A549 (cell line): ENCODE results near the gene ATP6V0A1. TPM values are rescaled to one million over a fixed set of nuclear protein-coding genes. Genes with fewer than 3 reads are reported as not detected.

Experiments
- BCL3 ChIP-seq: fragments of >200 bp; sonication (Bioruptor Twin); formaldehyde crosslinking; IDR thresholded peaks from 3 replicates; pipeline ENCODE4 v1.6.1; 2016
- BHLHE40 ChIP-seq: IDR thresholded peaks from 2 replicates; pipeline ENCODE4 v1.6.1; 2012; ENCODE audit warnings: low read depth, low read length, inconsistent platforms
- CBX2 ChIP-seq: fragments of 200-600 bp; sonication (generic); IDR thresholded peaks from 2 replicates; pipeline ENCODE4 v1.6.1; 2016; ENCODE audit warnings: low read depth, mild to moderate bottlenecking, borderline replicate concordance
- CEBPB ChIP-seq, 2 experiments: fragments of >200 bp in 1 of 2; sonication (Bioruptor Twin) in 1 of 2; formaldehyde crosslinking in 1 of 2; IDR thresholded peaks; 2 replicates each; pipeline ENCODE4 v1.6.1; 2012 to 2016
- CTCF ChIP-seq: fragments of >200 bp; sonication (Bioruptor Twin); formaldehyde crosslinking; IDR thresholded peaks from 3 replicates; pipeline ENCODE4 v1.5.1; 2016
- EP300 ChIP-seq, 2 experiments: fragments of >200 bp; sonication (Bioruptor Twin); formaldehyde crosslinking; IDR thresholded peaks; 2 replicates in 1 of 2; 3 replicates in 1 of 2; pipeline ENCODE4 v1.6.1; 2016 to 2017
- ESRRA ChIP-seq: fragments of 150-350 bp; IDR thresholded peaks from 2 replicates; pipeline ENCODE4 v1.6.1; 2014; ENCODE audit warnings: mild to moderate bottlenecking, low read length, borderline replicate concordance
- FOSB ChIP-seq: fragments of 250-450 bp; sonication (Bioruptor Pico); IDR thresholded peaks from 2 replicates; pipeline ENCODE4 v1.5.0; 2020; ENCODE audit warnings: mild to moderate bottlenecking, moderate library complexity
- FOXS1 ChIP-seq: fragments of 250-450 bp; sonication (Bioruptor Pico); IDR thresholded peaks from 2 replicates; pipeline ENCODE4 v1.5.0; 2020; ENCODE audit warnings: mild to moderate bottlenecking, moderate library complexity
- HOXA7 ChIP-seq: fragments of 250-450 bp; sonication (Bioruptor Pico); IDR thresholded peaks from 2 replicates; pipeline ENCODE4 v1.5.0; 2020; ENCODE audit warnings: mild to moderate bottlenecking, moderate library complexity
- HOXB13 ChIP-seq: fragments of 250-450 bp; sonication (Bioruptor Pico); IDR thresholded peaks from 2 replicates; pipeline ENCODE4 v1.5.0; 2020; ENCODE audit warnings: low read depth, mild to moderate bottlenecking, moderate library complexity
- HOXB5 ChIP-seq: fragments of 250-450 bp; sonication (Bioruptor Pico); IDR thresholded peaks from 2 replicates; pipeline ENCODE4 v1.5.0; 2020; ENCODE audit warnings: mild to moderate bottlenecking, moderate library complexity
- JUN ChIP-seq, 2 experiments: fragments of >200 bp; sonication (Bioruptor Twin); formaldehyde crosslinking; IDR thresholded peaks; 2 replicates in 1 of 2; 3 replicates in 1 of 2; pipeline ENCODE4 v1.6.1; 2016 to 2017
- JUNB ChIP-seq: fragments of >200 bp; sonication (Bioruptor Twin); formaldehyde crosslinking; IDR thresholded peaks from 2 replicates; pipeline ENCODE4 v1.6.1; 2016
- KDM5A ChIP-seq: fragments of 200-600 bp; sonication (generic); IDR thresholded peaks from 2 replicates; pipeline ENCODE4 v1.6.1; 2016; ENCODE audit warnings: antibody characterized with exemption, mild to moderate bottlenecking
- MAFK ChIP-seq: fragments of 450-650 bp; IDR thresholded peaks from 2 replicates; pipeline ENCODE4 v1.6.1; 2014; ENCODE audit not compliant: partially characterized antibody
- MAZ ChIP-seq: fragments of 150-350 bp; IDR thresholded peaks from 2 replicates; pipeline ENCODE4 v1.6.1; 2014; ENCODE audit warnings: antibody characterized with exemption, low read depth, low read length, borderline replicate concordance
- NPAS2 ChIP-seq: fragments of 250-450 bp; sonication (Bioruptor Pico); IDR thresholded peaks from 2 replicates; pipeline ENCODE4 v1.8.0; 2022; ENCODE audit warnings: mild to moderate bottlenecking, moderate library complexity, borderline replicate concordance
- PBX3 ChIP-seq: IDR thresholded peaks from 2 replicates; pipeline ENCODE4 v1.6.1; 2012
- PHF8 ChIP-seq: fragments of 200-600 bp; sonication (generic); IDR thresholded peaks from 2 replicates; pipeline ENCODE4 v1.6.1; 2016; ENCODE audit warnings: low read depth, mild to moderate bottlenecking, antibody characterized with exemption, moderate library complexity, borderline replicate concordance
- POLR2A ChIP-seq: IDR thresholded peaks from 2 replicates; pipeline ENCODE4 v1.6.1; 2012; ENCODE audit warnings: mild to moderate bottlenecking, low read length
- POLR2AphosphoS2 ChIP-seq: conservative IDR thresholded peaks from 2 replicates; pipeline ENCODE4 v1.6.1; 2012; ENCODE audit warnings: low read length, improper control_type of control experiment, inconsistent platforms
- RARB ChIP-seq: fragments of 250-450 bp; sonication (Bioruptor Pico); IDR thresholded peaks from 2 replicates; pipeline ENCODE4 v1.8.0; 2021; ENCODE audit warnings: mild to moderate bottlenecking, moderate library complexity
- REST ChIP-seq: fragments of 200-600 bp; sonication (generic); IDR thresholded peaks from 2 replicates; pipeline ENCODE4 v1.6.1; 2016; ENCODE audit warnings: antibody characterized with exemption, mild to moderate bottlenecking, moderate library complexity
- SREBF2 ChIP-seq: fragments of 450-650 bp; IDR thresholded peaks from 2 replicates; pipeline ENCODE4 v1.6.1; 2014; ENCODE audit warnings: mild to moderate bottlenecking, moderate library complexity
- TP53 ChIP-seq: fragments of 250-450 bp; sonication (Bioruptor Pico); IDR thresholded peaks from 2 replicates; pipeline ENCODE4 v1.5.0; 2021; ENCODE audit warnings: mild to moderate bottlenecking, moderate library complexity
- USF2 ChIP-seq: fragments of 450-650 bp; IDR thresholded peaks from 2 replicates; pipeline ENCODE4 v1.6.1; 2014; ENCODE audit warnings: antibody characterized with exemption
- ZC3H11A ChIP-seq: fragments of 450-650 bp; IDR thresholded peaks from 2 replicates; pipeline ENCODE4 v1.6.1; 2014; ENCODE audit warnings: antibody characterized with exemption, mild to moderate bottlenecking
- ZNF302 ChIP-seq: fragments of 250-450 bp; sonication (Bioruptor Pico); IDR thresholded peaks from 2 replicates; pipeline ENCODE4 v1.9.0; 2021; ENCODE audit warnings: inconsistent platforms, mild to moderate bottlenecking, moderate library complexity
- ZSCAN20 ChIP-seq: fragments of 250-450 bp; sonication (Bioruptor Pico); IDR thresholded peaks from 2 replicates; pipeline ENCODE4 v1.8.0; 2022; ENCODE audit warnings: mild to moderate bottlenecking, moderate library complexity
- polyA plus RNA-seq, 4 experiments: library from polyadenylated mRNA; depleted of rRNA in 3 of 4; stranded (reverse); fragments of >200 nt; fragmentation: RNase III in 1 of 4; extraction: RNeasy Plus Mini Kit Qiagen cat#74134 plus additional on column Dnase treatment in 1 of 4; gene quantifications; 2 replicates in 3 of 4; 3 replicates in 1 of 4; pipeline ENCODE4 v1.2.3, GENCODE V29; 2011 to 2017
- TF ChIP-seq, protein P1 (sequence below): fragments of 150-350 bp; IDR thresholded peaks from 2 replicates; pipeline ENCODE4 v1.6.1; 2014; ENCODE audit warnings: low read depth, mild to moderate bottlenecking, low read length
- TF ChIP-seq, protein P2 (sequence below): fragments of >200 bp; sonication (Bioruptor Twin); formaldehyde crosslinking; IDR thresholded peaks from 2 replicates; pipeline ENCODE4 v1.6.1; 2016
- TF ChIP-seq, protein P3 (sequence below): IDR thresholded peaks from 2 replicates; pipeline ENCODE4 v1.6.1; 2012

Gene ATP6V0A1
- polyA plus RNA-seq, 2 of the 4 experiments (the other 2 are of a cell fraction), result 27.3 to 33.7 TPM

GRCh38 chr17:42428141-42428944 lies 30.3 kb upstream of the ATP6V0A1 start (continued):
- TF ChIP-seq, protein P1, sequence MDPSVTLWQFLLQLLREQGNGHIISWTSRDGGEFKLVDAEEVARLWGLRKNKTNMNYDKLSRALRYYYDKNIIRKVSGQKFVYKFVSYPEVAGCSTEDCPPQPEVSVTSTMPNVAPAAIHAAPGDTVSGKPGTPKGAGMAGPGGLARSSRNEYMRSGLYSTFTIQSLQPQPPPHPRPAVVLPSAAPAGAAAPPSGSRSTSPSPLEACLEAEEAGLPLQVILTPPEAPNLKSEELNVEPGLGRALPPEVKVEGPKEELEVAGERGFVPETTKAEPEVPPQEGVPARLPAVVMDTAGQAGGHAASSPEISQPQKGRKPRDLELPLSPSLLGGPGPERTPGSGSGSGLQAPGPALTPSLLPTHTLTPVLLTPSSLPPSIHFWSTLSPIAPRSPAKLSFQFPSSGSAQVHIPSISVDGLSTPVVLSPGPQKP, result no peak
- TF ChIP-seq SREBF2, result no peak
- TF ChIP-seq KDM5A, result no peak
- TF ChIP-seq RARB (CRISPR knock-in tag), result no peak
- TF ChIP-seq BCL3, result no peak
- TF ChIP-seq JUN (IDR thresholded peaks at IDR 0.05), result peak; percentile 50 to 71; a peak in 4 of 5 replicates
- no peak for TF ChIP-seq POLR2AphosphoS2
- TF ChIP-seq, protein P2, sequence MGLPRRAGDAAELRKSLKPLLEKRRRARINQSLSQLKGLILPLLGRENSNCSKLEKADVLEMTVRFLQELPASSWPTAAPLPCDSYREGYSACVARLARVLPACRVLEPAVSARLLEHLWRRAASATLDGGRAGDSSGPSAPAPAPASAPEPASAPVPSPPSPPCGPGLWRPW, result no peak
- TF ChIP-seq HOXB13 (CRISPR knock-in tag), result no peak
- no peak for TF ChIP-seq REST
- no peak for TF ChIP-seq POLR2A
- TF ChIP-seq, protein P3, sequence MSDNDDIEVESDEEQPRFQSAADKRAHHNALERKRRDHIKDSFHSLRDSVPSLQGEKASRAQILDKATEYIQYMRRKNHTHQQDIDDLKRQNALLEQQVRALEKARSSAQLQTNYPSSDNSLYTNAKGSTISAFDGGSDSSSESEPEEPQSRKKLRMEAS, result peak; percentile 87
- no peak for TF ChIP-seq USF2
- TF ChIP-seq BHLHE40, result 0 out of 2 replicates have a peak, but pooled peaks have one; percentile 19
- no peak for TF ChIP-seq ZNF302
- TF ChIP-seq MAFK, result peak; percentile 90
- 0 out of 2 replicates have a peak, but pooled peaks have one; percentile 7 for TF ChIP-seq ESRRA
- no peak for TF ChIP-seq EP300 (IDR thresholded peaks at IDR 0.05)
- peak; percentile 86 for TF ChIP-seq JUNB
- no peak for TF ChIP-seq CBX2
- no peak for TF ChIP-seq MAZ
- TF ChIP-seq CTCF, result peak; percentile 84
- peak in 1 of 2 experiments; percentile 46; a peak in 1 of 4 replicates for TF ChIP-seq CEBPB (IDR thresholded peaks at IDR 0.05)
- no peak for TF ChIP-seq PHF8
- TF ChIP-seq ZSCAN20, result no peak
- TF ChIP-seq HOXA7 (CRISPR knock-in tag), result no peak
- peak; percentile 63; the same call in 1 of the 2 replicates for TF ChIP-seq PBX3
- no peak for TF ChIP-seq FOXS1 (CRISPR knock-in tag)
- TF ChIP-seq NPAS2 (CRISPR knock-in tag), result no peak
- no peak for TF ChIP-seq ZC3H11A
- TF ChIP-seq FOSB (CRISPR knock-in tag), result no peak
- TF ChIP-seq TP53 (CRISPR knock-in tag), result no peak
- peak; percentile 60; the same call in 1 of the 2 replicates for TF ChIP-seq HOXB5 (CRISPR knock-in tag)
